Adrenal gland (tissue), 5 donors: Measurements from ENCODE around the gene ACAD8.

Source experiments
- CTCF ChIP-seq, 6 experiments: fragments of 450-650 bp in 4 of 6; fragments of 200-600 bp in 2 of 6; sonication (generic) in 1 of 6; IDR thresholded peaks; 1 replicate in 5 of 6; 2 replicates in 1 of 6; pipeline versions ENCODE4 v1.5.1 to v1.8.0; 2016 to 2021; ENCODE audit warnings: antibody characterized with exemption in 6 of 6, mild to moderate bottlenecking in 2 of 6, moderate library complexity in 1 of 6
- POLR2A ChIP-seq, 2 donors: fragments of 450-650 bp; IDR thresholded peaks; one replicate each; pipeline ENCODE4 v1.6.1; 2017; ENCODE audit warnings: antibody characterized with exemption in 2 of 2, mild to moderate bottlenecking in 2 of 2, moderate library complexity in 1 of 2
- donor health status: DM: no; HTN: no; CAD: no.

GRCh38 chr11:134260983-134261382 lies 7.6 kb downstream of the ACAD8 start:
- TF ChIP-seq POLR2A (IDR thresholded peaks at IDR 0.05) (no peak), CTCF (IDR thresholded peaks at IDR 0.05) (no peak)
